GM18858 (cell line): ENCODE measurements around the gene MAN2A2.

Source experiments
- ATAC-seq: cut with Tn5 transposase; IDR thresholded peaks from one replicate; pipeline ENCODE4 v1.9.1; 2021; ENCODE audit not compliant: unreplicated experiment

Gene MAN2A2

GRCh38 chr15:90902840-90903732 lies at the start of gene MAN2A2:
Gene MAN2A2 (plus strand): TSS chr15:90903302. CDS start chr15:90904208, 906 bp downstream.
- peak; percentile 40 for ATAC-seq

DNA sequence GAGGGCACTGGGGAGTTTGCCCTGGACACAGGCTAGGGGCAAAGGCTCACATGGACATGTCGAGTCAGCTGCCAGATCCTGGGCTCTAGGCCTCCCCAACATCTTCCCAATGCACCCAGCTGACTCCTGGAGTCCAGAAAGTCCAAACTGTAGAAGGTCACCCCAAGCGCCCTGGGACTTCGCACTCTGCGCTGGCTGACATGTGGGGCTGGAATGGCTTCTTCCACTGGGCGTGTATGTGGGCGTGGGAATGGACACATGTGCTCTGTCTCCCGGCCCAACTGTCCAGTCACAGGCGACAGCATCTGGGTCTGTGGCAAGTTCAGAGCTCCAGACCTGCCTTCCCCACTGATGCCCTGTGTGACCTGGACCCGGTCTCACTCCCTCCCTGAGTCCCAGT lies 48.0 kb upstream of the MAN2A2 start:
- ATAC-seq = no peak

- no peak for ATAC-seq
Observed at GRCh38 chr15:90857337-90857736, 45.8 kb upstream of the MAN2A2 start.

DNA sequence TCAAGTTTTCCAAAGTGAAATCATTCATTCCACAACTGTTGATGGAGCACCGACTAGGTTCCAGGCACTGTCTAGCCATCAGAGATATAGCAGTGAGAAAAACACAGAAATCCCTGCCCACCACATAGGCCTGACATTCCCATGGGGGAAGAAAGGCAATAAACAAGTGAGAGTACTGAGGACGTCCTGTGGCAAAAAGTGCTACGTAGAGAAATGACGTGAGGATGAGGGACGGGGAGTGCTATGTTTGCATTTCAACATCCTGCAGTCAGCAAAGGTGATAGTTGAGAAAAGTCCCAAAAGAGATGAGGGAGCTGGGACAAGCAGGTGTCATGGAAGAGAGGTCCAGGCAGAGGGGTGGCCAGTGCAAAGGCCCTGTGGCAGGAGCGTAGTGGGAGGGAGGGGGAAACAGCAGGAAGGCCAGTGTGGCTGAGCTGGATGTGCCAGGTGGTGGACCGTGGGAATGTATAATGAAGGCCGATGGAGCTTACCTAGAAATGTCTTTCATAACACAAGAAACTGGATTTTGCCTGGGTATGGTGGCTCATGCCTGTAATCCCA lies 45.1 kb upstream of the MAN2A2 start:
- no peak for ATAC-seq

- no peak for ATAC-seq
Observed at GRCh38 chr15:90859234-90860131, 43.6 kb upstream of the MAN2A2 start.

- no peak for ATAC-seq
Observed at GRCh38 chr15:90860450-90860849, 42.7 kb upstream of the MAN2A2 start.

DNA sequence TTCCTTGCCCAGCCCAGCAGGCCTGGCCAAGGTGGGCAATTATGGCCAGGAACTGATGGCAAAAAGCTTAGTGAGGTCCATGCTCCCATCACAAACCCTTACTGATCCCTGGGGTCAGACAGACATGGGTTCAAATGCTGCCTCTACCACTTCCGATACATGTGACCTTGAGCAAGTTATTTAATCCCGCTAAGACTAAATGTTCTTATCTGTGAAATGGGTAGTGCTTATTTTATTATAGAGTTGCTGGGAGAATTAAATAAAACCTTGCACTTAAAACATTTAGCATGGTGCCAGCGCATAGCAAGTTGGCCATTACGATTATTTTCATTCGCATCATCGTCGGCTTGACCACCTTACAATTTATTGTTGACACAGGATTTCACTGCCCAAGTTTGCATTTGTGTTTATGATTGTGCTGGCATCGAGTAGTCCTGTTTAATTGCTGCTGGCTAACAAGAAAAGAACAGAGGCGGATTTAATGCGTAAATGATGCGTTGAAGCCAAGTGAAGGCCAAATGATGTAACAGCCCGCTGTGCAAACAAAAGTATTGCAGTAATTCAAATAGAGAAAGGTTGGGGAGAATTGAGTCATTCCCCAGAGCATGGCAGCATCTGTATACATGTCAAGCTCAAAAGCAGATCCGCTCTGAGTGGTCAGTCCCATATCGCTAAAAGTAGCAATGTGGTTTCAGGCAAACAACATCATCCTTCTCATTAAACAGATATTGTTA lies 42.0 kb upstream of the MAN2A2 start:
- ATAC-seq = no peak

- ATAC-seq = no peak
Observed at GRCh38 chr15:90862487-90862886, 40.6 kb upstream of the MAN2A2 start.

DNA sequence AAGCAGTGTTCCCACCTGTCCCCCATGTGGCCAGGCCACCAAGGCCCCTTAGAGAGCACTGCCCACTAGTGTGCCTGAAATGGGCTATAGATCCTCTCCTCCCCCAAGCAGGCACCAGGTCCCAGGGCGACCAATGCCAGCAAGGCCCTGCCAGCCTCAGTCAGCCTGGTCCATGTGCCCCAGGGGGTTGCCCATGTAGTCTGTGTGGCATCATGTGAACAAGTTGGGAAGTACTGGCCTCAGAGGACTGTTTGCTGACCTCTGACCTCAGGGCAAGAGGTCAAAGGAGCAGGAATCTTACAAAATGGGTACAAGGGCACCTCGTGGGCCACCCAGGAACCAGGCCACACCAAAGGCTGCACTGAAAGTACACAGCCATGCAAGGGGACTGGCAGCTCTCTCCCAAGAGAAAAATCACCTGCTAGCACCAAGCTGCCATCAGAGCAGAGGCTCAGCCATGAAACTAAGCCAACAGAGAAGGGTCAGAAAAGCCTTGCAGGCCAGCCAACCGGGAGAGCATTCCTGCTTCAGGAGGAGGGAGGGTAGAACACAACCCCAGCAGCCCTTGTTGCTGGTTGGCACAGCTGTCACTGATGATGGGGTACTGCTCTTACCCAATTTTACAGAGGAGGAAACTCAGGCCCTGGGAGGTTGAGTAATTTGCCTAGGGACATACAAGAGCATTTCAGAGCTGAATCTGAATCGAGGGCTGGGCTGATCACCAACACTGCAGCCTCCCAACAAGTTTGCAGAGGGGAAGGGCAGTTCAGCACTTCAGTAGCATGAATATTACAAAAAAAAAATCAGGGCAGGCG lies 39.9 kb upstream of the MAN2A2 start:
- no peak for ATAC-seq

DNA sequence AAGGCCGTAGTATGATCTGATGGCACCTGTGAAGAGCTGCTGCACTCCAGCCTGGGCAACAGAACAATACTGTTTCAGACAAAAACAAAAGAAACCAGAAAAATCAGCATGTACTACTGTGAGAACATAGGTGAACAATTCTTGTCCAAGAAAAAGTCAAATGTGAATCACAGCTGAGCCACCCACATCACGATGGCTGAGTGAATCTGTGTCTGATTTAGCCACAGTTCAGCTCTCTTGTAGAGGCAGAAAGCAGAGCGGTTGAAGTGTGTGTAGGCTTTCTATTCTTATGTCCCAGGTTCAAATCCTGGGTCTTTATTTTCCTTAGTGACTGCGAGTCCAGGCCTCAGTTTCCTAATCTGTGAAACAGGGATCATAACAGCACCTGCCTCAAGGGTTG lies 39.1 kb upstream of the MAN2A2 start:
- no peak for ATAC-seq

- no peak for ATAC-seq
Observed at GRCh38 chr15:90864507-90864906, 38.6 kb upstream of the MAN2A2 start.

GRCh38 chr15:90865702-90866101 lies 37.4 kb upstream of the MAN2A2 start:
- no peak for ATAC-seq

- no peak for ATAC-seq
Observed at GRCh38 chr15:90866161-90866715, 36.9 kb upstream of the MAN2A2 start.

GRCh38 chr15:90866800-90867199 lies 36.3 kb upstream of the MAN2A2 start:
- no peak for ATAC-seq

- no peak for ATAC-seq
Observed at GRCh38 chr15:90868261-90868689, 34.8 kb upstream of the MAN2A2 start, which contains the start of gene FURIN. Gene FURIN (plus strand): TSS chr15:90868588. CDS start chr15:90875741, 7,153 bp downstream.

GRCh38 chr15:90869140-90869541 lies 34.0 kb upstream of the MAN2A2 start:
- no peak for ATAC-seq

- no peak for ATAC-seq
Observed at GRCh38 chr15:90869601-90870353, 33.3 kb upstream of the MAN2A2 start.

GRCh38 chr15:90870354-90871138 lies 32.6 kb upstream of the MAN2A2 start:
- no peak for ATAC-seq
